Stomach smooth muscle (tissue), 2 donors: ENCODE measurements around the gene TRAM2.
A peak's percentile ranks its signal among the peaks of the same experiment; 100 is the strongest.

Experiments used
- H3K27ac ChIP-seq: one replicate; pipeline ENCODE4 v1.7.0; 2013; ENCODE audit warnings: mild to moderate bottlenecking, low read length, inconsistent platforms
- H3K27me3 ChIP-seq, 2 donors: one replicate each; pipeline ENCODE4 v1.7.0; 2013; ENCODE audit warnings: low read length in 2 of 2; ENCODE audit not compliant: insufficient read depth in 2 of 2, control insufficient read depth in 1 of 2
- H3K36me3 ChIP-seq, 2 donors: one replicate each; pipeline ENCODE4 v1.7.0; 2013; ENCODE audit warnings: low read length in 2 of 2; ENCODE audit not compliant: control insufficient read depth in 2 of 2, insufficient read depth in 2 of 2
- H3K4me1 ChIP-seq: one replicate; pipeline ENCODE4 v1.7.0; 2013; ENCODE audit warnings: low read length; ENCODE audit not compliant: control insufficient read depth, insufficient read depth
- H3K4me3 ChIP-seq, 2 donors: one replicate each; pipeline ENCODE4 v1.7.0; 2013; ENCODE audit warnings: low read length in 2 of 2
- H3K9ac ChIP-seq, 2 donors: one replicate each; pipeline ENCODE4 v1.7.0; 2013; ENCODE audit warnings: low read length in 2 of 2, mild to moderate bottlenecking in 1 of 2
- H3K9me3 ChIP-seq, 2 donors: one replicate each; pipeline ENCODE4 v1.7.0; 2013; ENCODE audit warnings: low read length in 2 of 2; ENCODE audit not compliant: control insufficient read depth in 2 of 2
- donor health status: healthy.
- donor health status: Pancreatic carcinoma.

Gene TRAM2

DNA sequence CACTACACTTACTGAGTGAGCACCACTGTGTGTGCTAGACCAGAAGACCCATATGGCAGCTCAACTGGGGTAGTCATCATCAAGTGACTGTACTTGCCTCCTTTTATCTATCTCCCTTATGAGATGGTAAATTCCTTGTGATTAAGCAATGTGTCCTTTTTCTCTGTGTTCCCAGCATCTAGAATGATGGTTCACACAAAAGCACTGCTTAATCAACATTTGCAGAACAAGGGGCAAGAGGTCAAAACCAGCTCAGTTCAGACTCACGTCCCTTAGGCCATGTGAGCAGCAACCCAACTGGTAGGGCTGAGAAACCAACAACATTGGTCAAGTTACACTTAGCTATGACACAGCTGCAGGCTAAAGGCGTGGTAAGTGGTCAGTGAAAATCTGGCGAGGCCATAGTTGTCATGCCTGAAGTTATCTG lies 10.0 kb downstream of the TRAM2 start:
- Histone ChIP-seq H3K27me3 (no peaks in the 10 kb centered on the region), H3K9me3 (no peaks in the 10 kb centered on the region), H3K9ac (no peak overlapping the region), H3K27ac (no peak overlapping the region), H3K4me1 (peaks cover 64% of the 10 kb centered on the region), H3K36me3 (no peaks in the 10 kb centered on the region), H3K4me3 (no peak overlapping the region)

GRCh38 chr6:52566201-52566600 lies 10.7 kb downstream of the TRAM2 start:
- H3K27ac ChIP-seq, result no peak overlapping the region
- no peaks in the 10 kb centered on the region for H3K27me3 ChIP-seq
- no peak overlapping the region for H3K4me3 ChIP-seq
- H3K9me3 ChIP-seq, result no peaks in the 10 kb centered on the region
- no peak overlapping the region for H3K9ac ChIP-seq
- H3K4me1 ChIP-seq, result peaks cover 58% of the 10 kb centered on the region
- H3K36me3 ChIP-seq, result no peaks in the 10 kb centered on the region

DNA sequence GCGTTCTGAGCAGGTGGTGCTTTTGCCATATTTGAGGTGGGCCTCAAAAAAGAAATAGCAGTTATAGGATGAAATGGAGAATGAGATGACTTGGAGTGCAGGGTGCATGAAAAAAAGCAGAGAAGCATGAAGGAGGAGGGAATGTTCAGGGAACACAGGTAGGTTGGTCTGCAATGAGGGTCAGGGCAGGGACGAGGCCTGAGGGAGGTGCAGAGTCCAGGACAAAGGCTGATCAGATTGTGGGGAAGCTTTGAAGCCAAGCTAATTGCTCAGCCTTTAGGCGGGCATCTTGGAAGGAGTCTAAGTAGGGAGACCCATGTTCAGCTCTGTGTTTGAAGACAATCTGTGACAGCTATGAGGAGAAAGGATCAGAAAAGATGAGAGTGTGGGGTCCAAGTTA lies 12.0 kb downstream of the TRAM2 start:
- Histone ChIP-seq H3K27me3 (no peaks in the 10 kb centered on the region), H3K4me3 (no peak overlapping the region), H3K36me3 (no peaks in the 10 kb centered on the region), H3K4me1 (peaks cover 46% of the 10 kb centered on the region), H3K9me3 (no peaks in the 10 kb centered on the region), H3K27ac (no peak overlapping the region), H3K9ac (peak overlapping the region in 1 of 2 donors; percentile 13)

GRCh38 chr6:52562911-52563310 lies 13.9 kb downstream of the TRAM2 start:
- no peaks in the 10 kb centered on the region for H3K9me3 ChIP-seq
- no peak overlapping the region for H3K9ac ChIP-seq
- H3K36me3 ChIP-seq, result no peaks in the 10 kb centered on the region
- H3K4me3 ChIP-seq, result no peak overlapping the region
- H3K27me3 ChIP-seq, result no peaks in the 10 kb centered on the region
- peaks cover 36% of the 10 kb centered on the region for H3K4me1 ChIP-seq
- H3K27ac ChIP-seq, result no peak overlapping the region

GRCh38 chr6:52560462-52560861 lies 16.4 kb downstream of the TRAM2 start:
- no peak overlapping the region for H3K4me3 ChIP-seq
- no peak overlapping the region for H3K9ac ChIP-seq
- no peaks in the 10 kb centered on the region for H3K9me3 ChIP-seq
- H3K27ac ChIP-seq, result no peak overlapping the region
- H3K27me3 ChIP-seq, result no peaks in the 10 kb centered on the region
- H3K4me1 ChIP-seq, result peaks cover 36% of the 10 kb centered on the region
- H3K36me3 ChIP-seq, result no peaks in the 10 kb centered on the region

- H3K27ac ChIP-seq, result peak overlapping the region; percentile 37
- peaks cover 22% of the 10 kb centered on the region for H3K4me1 ChIP-seq
- H3K9me3 ChIP-seq, result no peaks in the 10 kb centered on the region
- H3K9ac ChIP-seq, result no peak overlapping the region
- H3K4me3 ChIP-seq, result peak overlapping the region in 1 of 2 donors; percentile 9
- H3K27me3 ChIP-seq, result no peaks in the 10 kb centered on the region
- H3K36me3 ChIP-seq, result no peaks in the 10 kb centered on the region
Measured at GRCh38 chr6:52558266-52559000, 18.4 kb downstream of the TRAM2 start.

- H3K36me3 ChIP-seq, result no peaks in the 10 kb centered on the region
- H3K27ac ChIP-seq, result peak overlapping the region; percentile 37
- H3K9me3 ChIP-seq, result no peaks in the 10 kb centered on the region
- H3K4me3 ChIP-seq, result peak overlapping the region; percentile 17 to 40
- H3K4me1 ChIP-seq, result peaks cover 27% of the 10 kb centered on the region
- no peak overlapping the region for H3K9ac ChIP-seq
- H3K27me3 ChIP-seq, result no peaks in the 10 kb centered on the region
Measured at GRCh38 chr6:52557389-52558265, 19.2 kb downstream of the TRAM2 start.

GRCh38 chr6:52555518-52556233 lies 21.2 kb downstream of the TRAM2 start:
- H3K4me1 ChIP-seq, result peaks cover 42% of the 10 kb centered on the region
- no peak overlapping the region for H3K27ac ChIP-seq
- peak overlapping the region in 1 of 2 donors; percentile 7 for H3K9ac ChIP-seq
- H3K36me3 ChIP-seq, result no peaks in the 10 kb centered on the region
- H3K27me3 ChIP-seq, result no peaks in the 10 kb centered on the region
- H3K4me3 ChIP-seq, result no peak overlapping the region
- no peaks in the 10 kb centered on the region for H3K9me3 ChIP-seq

- Histone ChIP-seq H3K9me3 (no peaks in the 10 kb centered on the region), H3K27ac (no peak overlapping the region), H3K4me1 (peaks cover 48% of the 10 kb centered on the region), H3K9ac (no peak overlapping the region), H3K36me3 (no peaks in the 10 kb centered on the region), H3K27me3 (no peaks in the 10 kb centered on the region), H3K4me3 (no peak overlapping the region)
Measured at GRCh38 chr6:52554684-52555280, 22.1 kb downstream of the TRAM2 start.

- H3K9me3 ChIP-seq, result no peaks in the 10 kb centered on the region
- H3K9ac ChIP-seq, result no peak overlapping the region
- no peak overlapping the region for H3K27ac ChIP-seq
- H3K36me3 ChIP-seq, result no peaks in the 10 kb centered on the region
- no peak overlapping the region for H3K4me3 ChIP-seq
- no peaks in the 10 kb centered on the region for H3K27me3 ChIP-seq
- peaks cover 51% of the 10 kb centered on the region for H3K4me1 ChIP-seq
Measured at GRCh38 chr6:52553719-52554118, 23.1 kb downstream of the TRAM2 start.
